GM19395 (cell line): Measurements from ENCODE around the gene OBSCN.
"Not testable (repeated sequence)": the region's sequence is repeated elsewhere in the genome, so short reads cannot be mapped to it uniquely, and the experiment has no call there.

ENCODE experiments used
- ATAC-seq: cut with Tn5 transposase; IDR thresholded peaks from one replicate; pipeline ENCODE4 v1.9.1; 2021; ENCODE audit warnings: mild to moderate bottlenecking, moderate library complexity; ENCODE audit not compliant: unreplicated experiment

The OBSCN gene

GRCh38 chr1:228226141-228226874, 18.5 kb downstream of the OBSCN start:
- no peak for ATAC-seq

- no peak for ATAC-seq
These were observed 19.3 kb downstream of the OBSCN start for GRCh38 chr1:228226956-228227791.

- ATAC-seq, result not testable (repeated sequence)
These were observed 20.3 kb downstream of the OBSCN start for GRCh38 chr1:228228147-228228546.

GRCh38 chr1:228228601-228229074, 20.8 kb downstream of the OBSCN start:
- no peak for ATAC-seq

GRCh38 chr1:228231189-228231588, 23.3 kb downstream of the OBSCN start:
- ATAC-seq, result no peak

GRCh38 chr1:228233136-228233535, 25.3 kb downstream of the OBSCN start:
- ATAC-seq, result no peak

GRCh38 chr1:228234921-228235320, 27.1 kb downstream of the OBSCN start:
- ATAC-seq, result no peak

GRCh38 chr1:228236744-228237143, 28.9 kb downstream of the OBSCN start:
- no peak for ATAC-seq

- no peak for ATAC-seq
These were observed 30.2 kb downstream of the OBSCN start for GRCh38 chr1:228238007-228238406.

GRCh38 chr1:228238461-228238860, 30.6 kb downstream of the OBSCN start:
- ATAC-seq, result no peak

GRCh38 chr1:228240411-228241240, 32.8 kb downstream of the OBSCN start:
- no peak for ATAC-seq

- no peak for ATAC-seq
These were observed 33.4 kb downstream of the OBSCN start for GRCh38 chr1:228241259-228241658.

- ATAC-seq, result no peak
These were observed 34.6 kb downstream of the OBSCN start for GRCh38 chr1:228242409-228242808.

- no peak for ATAC-seq
These were observed 35.2 kb downstream of the OBSCN start for GRCh38 chr1:228243093-228243492.

GRCh38 chr1:228243989-228244388, 36.1 kb downstream of the OBSCN start:
- not testable (repeated sequence) for ATAC-seq

- ATAC-seq, result no peak
These were observed 37.3 kb downstream of the OBSCN start for GRCh38 chr1:228245111-228245510.

- ATAC-seq, result no peak
These were observed 38.5 kb downstream of the OBSCN start for GRCh38 chr1:228246216-228246900.

GRCh38 chr1:228249513-228250305, 41.9 kb downstream of the OBSCN start:
- no peak for ATAC-seq

GRCh38 chr1:228252476-228252875, 44.6 kb downstream of the OBSCN start:
- not testable (repeated sequence) for ATAC-seq
